ENCODE results near the gene SH3RF3. TPM values are rescaled to one million over a fixed set of nuclear protein-coding genes. Genes with fewer than 3 reads are reported as not detected.

SH3RF3 gene
- total RNA-seq, 4 donors from 2014 or later = 2.4 to 5.5 (median 2.9) TPM

- WGBS, 2 donors = 88 to 92% methylated on average over 1 to 2 of the region's 2 CpGs
- Histone ChIP-seq H3K4me1 (peaks cover 8 to 58% (median 33%) of the 10 kb centered on the region in 3 donors), H3K36me3 (no peaks in the 10 kb centered on the region), H3K27me3 (peaks cover 0 to 4% (median 0%) of the 10 kb centered on the region in 4 donors), H3K27ac (no peak overlapping the region), H3K9me3 (no peaks in the 10 kb centered on the region), H3K4me3 (no peak overlapping the region)
- no peak for DNase-seq
- intact Hi-C loops (cut with DNase I) = no loop called here
- TF ChIP-seq POLR2A (IDR thresholded peaks at IDR 0.05) (no peak), CTCF (IDR thresholded peaks at IDR 0.05) (no peak)
These were observed 39.1 kb downstream of the SH3RF3 start for GRCh38 chr2:109168086-109168485.

- Histone ChIP-seq H3K27ac (no peak overlapping the region), H3K9me3 (no peaks in the 10 kb centered on the region), H3K4me3 (no peak overlapping the region), H3K27me3 (peaks cover 0 to 4% (median 0%) of the 10 kb centered on the region in 4 donors), H3K4me1 (peaks cover 8 to 61% (median 38%) of the 10 kb centered on the region in 3 donors), H3K36me3 (no peaks in the 10 kb centered on the region)
- intact Hi-C loops (cut with DNase I) = no loop called here
- no peak for TF ChIP-seq CTCF (IDR thresholded peaks at IDR 0.05)
- TF ChIP-seq POLR2A (IDR thresholded peaks at IDR 0.05) = no peak
- 47 to 77% methylated on average over 2 of the region's 2 CpGs for WGBS, 2 donors
- no peak for DNase-seq
These were observed 39.7 kb downstream of the SH3RF3 start for GRCh38 chr2:109168716-109169115.

GRCh38 chr2:109170645-109171044, 41.6 kb downstream of the SH3RF3 start:
- Histone ChIP-seq H3K27ac (peak overlapping the region; percentile 31 to 95 (median 82)), H3K27me3 (peaks cover 0 to 4% (median 0%) of the 10 kb centered on the region in 4 donors), H3K9me3 (no peaks in the 10 kb centered on the region), H3K36me3 (no peaks in the 10 kb centered on the region), H3K4me1 (peaks cover under 1 to 50% (median 27%) of the 10 kb centered on the region in 3 donors), H3K4me3 (no peak overlapping the region)
- 80 to 88% methylated on average over 1 to 3 of the region's 6 CpGs for WGBS, 2 donors
- no peak for DNase-seq
- TF ChIP-seq CTCF (IDR thresholded peaks at IDR 0.05) (no peak), POLR2A (IDR thresholded peaks at IDR 0.05) (no peak)
- intact Hi-C loops (cut with DNase I) = no loop called here

- H3K36me3 ChIP-seq = no peaks in the 10 kb centered on the region
- H3K27me3 ChIP-seq = peaks cover 0 to 4% (median 0%) of the 10 kb centered on the region in 4 donors
- peaks cover 0 to 47% (median 27%) of the 10 kb centered on the region in 3 donors for H3K4me1 ChIP-seq
- intact Hi-C loops (cut with DNase I) = no loop called here
- H3K27ac ChIP-seq = peak overlapping the region; percentile 65 to 95 (median 82)
- peak overlapping the region in 2 of 4 donors; percentile 11 to 44 for H3K4me3 ChIP-seq
- TF ChIP-seq POLR2A (IDR thresholded peaks at IDR 0.05) (peak in 1 of 4 donors; percentile 26), CTCF (IDR thresholded peaks at IDR 0.05) (peak in 4 of 6 experiments; percentile 18 to 41 (median 30))
- WGBS, 2 donors = 61 to 71% methylated on average over 17 to 29 of the region's 36 CpGs
- no peaks in the 10 kb centered on the region for H3K9me3 ChIP-seq
- no peak for DNase-seq
These were observed 42.7 kb downstream of the SH3RF3 start for GRCh38 chr2:109171444-109172334.

- WGBS, 2 donors = 65 to 73% methylated on average over 4 to 6 of the region's 7 CpGs
- peaks cover 0 to 56% (median 27%) of the 10 kb centered on the region in 3 donors for H3K4me1 ChIP-seq
- intact Hi-C loops (cut with DNase I) = no loop called here
These were observed 43.6 kb downstream of the SH3RF3 start for GRCh38 chr2:109172556-109173105.

More at GRCh38 chr2:109172556-109173105, 43.6 kb downstream of the SH3RF3 start:
- no peak for TF ChIP-seq POLR2A (IDR thresholded peaks at IDR 0.05)
- TF ChIP-seq CTCF (IDR thresholded peaks at IDR 0.05) = no peak
- peaks cover 0 to 4% (median 0%) of the 10 kb centered on the region in 4 donors for H3K27me3 ChIP-seq
- H3K27ac ChIP-seq = peak overlapping the region; percentile 65 to 95 (median 82)
- no peaks in the 10 kb centered on the region for H3K36me3 ChIP-seq
- H3K4me3 ChIP-seq = no peak overlapping the region
- no peaks in the 10 kb centered on the region for H3K9me3 ChIP-seq
- DNase-seq = no peak
